Ascending aorta (tissue), 2 donors: ENCODE measurements around the gene INHBC. TPM values are rescaled to one million over a fixed set of nuclear protein-coding genes. Genes with fewer than 3 reads are reported as not detected.

Experiments
- DNase-seq, 2 donors: peaks; one replicate each; pipeline ENCODE4 v3.0.0-alpha.2; 2019; ENCODE audit warnings: low spot score in 2 of 2
- H3K27ac ChIP-seq, 2 donors: fragments of 200-600 bp; sonication (generic); one replicate each; pipeline ENCODE4 v1.5.1; 2016 to 2017; ENCODE audit warnings: mild to moderate bottlenecking in 1 of 2
- H3K27me3 ChIP-seq: fragments of 200-600 bp; sonication (generic); one replicate; pipeline ENCODE4 v1.5.1; 2017
- H3K36me3 ChIP-seq, 2 donors: fragments of 200-600 bp; sonication (generic); one replicate each; pipeline ENCODE4 v1.5.1; 2016
- H3K4me1 ChIP-seq, 2 donors: fragments of 200-600 bp; sonication (generic); one replicate each; pipeline ENCODE4 v1.5.1; 2016 to 2017; ENCODE audit warnings: mild to moderate bottlenecking in 1 of 2
- H3K4me3 ChIP-seq, 2 donors: fragments of 200-600 bp; sonication (generic); one replicate each; pipeline ENCODE4 v1.5.1; 2016 to 2017; ENCODE audit warnings: mild to moderate bottlenecking in 1 of 2
- H3K9me3 ChIP-seq, 2 donors: fragments of 200-600 bp; sonication (generic); one replicate each; pipeline ENCODE4 v1.5.1; 2016
- intact Hi-C: fragments of 100-400 bp; cut with DNase I; formaldehyde crosslinking; loops from one replicate; pipeline ENCODE4 v1.15.1; 2023
- total RNA-seq: library from RNA; depleted of rRNA; stranded (reverse); fragments of >200 nt; gene quantifications from one replicate; pipeline ENCODE4 v1.1.0, GENCODE V29; 2016
- TF ChIP-seq, protein P1 (sequence below), 3 experiments: fragments of 200-600 bp in 2 of 3; fragments of 450-650 bp in 1 of 3; sonication (generic) in 2 of 3; IDR thresholded peaks; one replicate each; pipeline ENCODE4 v1.5.1; 2016 to 2019; ENCODE audit warnings: antibody characterized with exemption in 3 of 3, mild to moderate bottlenecking in 1 of 3, moderate library complexity in 1 of 3

Gene INHBC
- total RNA-seq, 1 donor from 2014 or later: not detected

DNA sequence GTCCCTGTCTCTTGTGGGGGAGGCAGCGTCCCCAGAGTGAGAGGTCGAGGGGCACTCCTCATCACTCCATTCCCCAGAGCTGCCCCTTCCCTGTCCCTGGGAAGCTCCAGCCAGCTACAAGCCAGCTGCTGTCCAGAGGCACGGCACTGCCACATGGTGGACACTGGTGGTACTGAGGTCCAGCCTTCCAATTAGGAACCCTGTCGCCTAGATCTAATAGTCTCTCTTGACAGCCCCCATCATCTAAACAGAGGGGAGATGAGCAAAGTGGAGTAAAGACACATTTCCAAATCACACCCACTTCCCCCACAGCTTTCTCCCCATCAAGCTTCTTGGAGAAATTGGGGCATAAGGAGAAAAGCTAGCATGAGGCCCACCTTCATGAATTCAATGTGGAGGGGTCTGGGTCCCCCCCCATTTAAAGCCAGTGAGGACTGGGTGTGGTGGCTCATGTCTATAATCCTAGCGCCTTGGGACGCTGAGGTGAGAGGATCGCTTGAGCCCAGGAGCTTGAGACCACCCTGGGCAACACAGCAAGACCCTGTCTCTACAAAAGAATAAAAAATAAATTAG, 18.4 kb downstream of the INHBC start:
- DNase-seq: peak in 1 of 2 donors; percentile 91
- intact Hi-C loops: loop anchor here (1.0 to 5.0 kb wide), 4 partner anchors 23 to 190 kb away; no protein-coding TSS in a partner anchor
- H3K4me1 ChIP-seq: peaks cover 0 to 18% of the 10 kb centered on the region in 2 donors
- no peaks in the 10 kb centered on the region for H3K27me3 ChIP-seq
- H3K9me3 ChIP-seq: no peaks in the 10 kb centered on the region
- H3K27ac ChIP-seq: peak overlapping the region; percentile 85 to 97
- H3K36me3 ChIP-seq: no peaks in the 10 kb centered on the region
- H3K4me3 ChIP-seq: peak overlapping the region in 1 of 2 donors; percentile 47
- TF ChIP-seq, protein P1, sequence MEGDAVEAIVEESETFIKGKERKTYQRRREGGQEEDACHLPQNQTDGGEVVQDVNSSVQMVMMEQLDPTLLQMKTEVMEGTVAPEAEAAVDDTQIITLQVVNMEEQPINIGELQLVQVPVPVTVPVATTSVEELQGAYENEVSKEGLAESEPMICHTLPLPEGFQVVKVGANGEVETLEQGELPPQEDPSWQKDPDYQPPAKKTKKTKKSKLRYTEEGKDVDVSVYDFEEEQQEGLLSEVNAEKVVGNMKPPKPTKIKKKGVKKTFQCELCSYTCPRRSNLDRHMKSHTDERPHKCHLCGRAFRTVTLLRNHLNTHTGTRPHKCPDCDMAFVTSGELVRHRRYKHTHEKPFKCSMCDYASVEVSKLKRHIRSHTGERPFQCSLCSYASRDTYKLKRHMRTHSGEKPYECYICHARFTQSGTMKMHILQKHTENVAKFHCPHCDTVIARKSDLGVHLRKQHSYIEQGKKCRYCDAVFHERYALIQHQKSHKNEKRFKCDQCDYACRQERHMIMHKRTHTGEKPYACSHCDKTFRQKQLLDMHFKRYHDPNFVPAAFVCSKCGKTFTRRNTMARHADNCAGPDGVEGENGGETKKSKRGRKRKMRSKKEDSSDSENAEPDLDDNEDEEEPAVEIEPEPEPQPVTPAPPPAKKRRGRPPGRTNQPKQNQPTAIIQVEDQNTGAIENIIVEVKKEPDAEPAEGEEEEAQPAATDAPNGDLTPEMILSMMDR (IDR thresholded peaks at IDR 0.05): peak; percentile 92 to 95 (median 93)

GRCh38 chr12:57454213-57454565, 19.6 kb downstream of the INHBC start:
- H3K9me3 ChIP-seq: no peaks in the 10 kb centered on the region
- H3K27ac ChIP-seq: no peak overlapping the region
- no peak overlapping the region for H3K4me3 ChIP-seq
- peaks cover 0 to 22% of the 10 kb centered on the region in 2 donors for H3K4me1 ChIP-seq
- no peaks in the 10 kb centered on the region for H3K27me3 ChIP-seq
- TF ChIP-seq, protein P1 (IDR thresholded peaks at IDR 0.05): no peak
- no peaks in the 10 kb centered on the region for H3K36me3 ChIP-seq
- no peak for DNase-seq
- intact Hi-C loops: loop anchor here (5.0 kb wide), 1 partner anchor 82 kb away; no protein-coding TSS in a partner anchor

DNA sequence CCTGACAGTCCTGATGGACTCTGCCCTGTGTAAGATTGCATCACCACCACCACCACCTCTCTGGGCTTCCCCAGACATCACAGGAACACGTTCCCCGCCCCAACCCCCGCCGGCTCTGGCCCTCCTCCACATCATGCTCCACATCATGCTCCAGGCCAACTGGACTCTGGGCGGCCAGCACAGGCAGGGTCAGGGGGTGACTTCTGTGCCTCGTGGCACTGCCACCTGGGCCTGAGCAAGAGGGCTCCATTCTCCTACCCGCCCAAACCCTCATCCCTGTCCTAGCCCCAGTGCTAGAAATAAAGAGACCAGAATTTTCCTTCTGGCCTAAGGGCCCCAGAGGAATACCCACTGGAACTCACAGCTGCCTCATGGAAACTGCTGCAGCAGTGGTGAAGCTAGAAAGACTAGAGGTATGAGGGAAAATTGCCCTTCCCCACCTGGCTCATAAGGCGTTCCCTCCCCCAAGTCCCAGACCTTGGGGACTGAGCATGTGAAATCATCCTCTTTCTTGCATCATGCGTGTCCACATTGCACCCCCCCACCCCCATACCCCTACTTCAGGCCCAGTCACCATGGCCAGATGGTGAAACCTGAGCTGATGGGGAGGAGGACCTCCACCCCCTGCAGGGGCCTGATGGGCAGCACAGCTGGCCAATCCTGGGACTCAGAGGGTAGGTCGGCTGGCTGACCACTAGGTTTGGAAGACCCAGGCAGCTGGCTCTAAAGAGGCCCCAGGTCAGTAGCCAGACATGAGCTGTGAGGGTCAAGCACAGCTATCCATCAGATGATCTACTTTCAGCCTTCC, 20.2 kb downstream of the INHBC start, which contains the start of gene INHBE:
Gene INHBE (plus strand): TSS at position 742 of the 808 bp plus-strand sequence. CDS start 230 bp downstream, outside the sequence.
- Histone ChIP-seq H3K4me3 (no peak within 1 kb of the TSS), H3K27me3 (no peaks in the 10 kb centered on the region)
- no peak for DNase-seq

DNA sequence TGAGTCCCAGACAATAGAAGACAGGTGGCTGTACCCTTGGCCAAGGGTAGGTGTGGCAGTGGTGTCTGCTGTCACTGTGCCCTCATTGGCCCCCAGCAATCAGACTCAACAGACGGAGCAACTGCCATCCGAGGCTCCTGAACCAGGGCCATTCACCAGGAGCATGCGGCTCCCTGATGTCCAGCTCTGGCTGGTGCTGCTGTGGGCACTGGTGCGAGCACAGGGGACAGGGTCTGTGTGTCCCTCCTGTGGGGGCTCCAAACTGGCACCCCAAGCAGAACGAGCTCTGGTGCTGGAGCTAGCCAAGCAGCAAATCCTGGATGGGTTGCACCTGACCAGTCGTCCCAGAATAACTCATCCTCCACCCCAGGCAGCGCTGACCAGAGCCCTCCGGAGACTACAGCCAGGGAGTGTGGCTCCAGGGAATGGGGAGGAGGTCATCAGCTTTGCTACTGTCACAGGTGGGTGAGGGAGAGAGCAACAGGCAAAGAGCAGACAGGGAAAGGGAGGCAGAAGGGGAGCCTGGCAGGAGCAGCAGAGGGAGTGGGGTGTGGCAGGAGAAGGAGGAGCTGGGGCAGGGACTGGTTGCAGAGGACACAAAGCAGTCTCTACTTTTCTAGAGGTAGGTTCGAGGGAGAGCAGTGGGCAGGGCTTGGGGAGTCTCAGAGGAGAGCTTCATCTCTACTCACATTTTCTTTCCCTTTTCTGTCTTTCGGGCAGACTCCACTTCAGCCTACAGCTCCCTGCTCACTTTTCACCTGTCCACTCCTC, 21.0 kb downstream of the INHBC start:
- H3K9me3 ChIP-seq: no peaks in the 10 kb centered on the region
- DNase-seq: no peak
- H3K27ac ChIP-seq: no peak overlapping the region
- H3K4me1 ChIP-seq: peaks cover 0 to 31% of the 10 kb centered on the region in 2 donors
- no peak overlapping the region for H3K4me3 ChIP-seq
- TF ChIP-seq, protein P1 (IDR thresholded peaks at IDR 0.05): no peak
- H3K27me3 ChIP-seq: no peaks in the 10 kb centered on the region
- H3K36me3 ChIP-seq: no peaks in the 10 kb centered on the region
- intact Hi-C loops: no loop called here

More for the DNA sequence above, 20.2 kb downstream of the INHBC start, which contains the start of gene INHBE:
- peaks cover 0 to 25% of the 10 kb centered on the region in 2 donors for H3K4me1 ChIP-seq
- no peak within 1 kb of the TSS for H3K27ac ChIP-seq
- H3K36me3 ChIP-seq: no peaks in the 10 kb centered on the region
- intact Hi-C loops: loop anchor here (5.0 kb wide), 1 partner anchor 82 kb away; no protein-coding TSS in a partner anchor
- TF ChIP-seq, protein P1 (IDR thresholded peaks at IDR 0.05): no peak
- H3K9me3 ChIP-seq: no peaks in the 10 kb centered on the region

- no peak overlapping the region for H3K4me3 ChIP-seq
- H3K4me1 ChIP-seq: peaks cover 3 to 36% of the 10 kb centered on the region in 2 donors
- DNase-seq: no peak
- H3K36me3 ChIP-seq: no peaks in the 10 kb centered on the region
- no peak overlapping the region for H3K27ac ChIP-seq
- no peaks in the 10 kb centered on the region for H3K27me3 ChIP-seq
- intact Hi-C loops: no loop called here
- TF ChIP-seq, protein P1 (IDR thresholded peaks at IDR 0.05): peak in 2 of 3 experiments; percentile 45 to 52
- no peaks in the 10 kb centered on the region for H3K9me3 ChIP-seq
Measured at GRCh38 chr12:57456145-57456700, 21.6 kb downstream of the INHBC start.
